HUES64 (cell line): ENCODE measurements around the gene CLUH. TPM values are rescaled to one million over a fixed set of nuclear protein-coding genes. Genes with fewer than 3 reads are reported as not detected.

ENCODE experiments used
- H3K27ac ChIP-seq: 2 replicates; pipeline ENCODE4 v1.7.0; 2013; ENCODE audit warnings: low read depth, low read length, inconsistent platforms
- H3K27me3 ChIP-seq: 2 replicates; pipeline ENCODE4 v1.6.1; 2013; ENCODE audit warnings: mild to moderate bottlenecking, low read length; ENCODE audit not compliant: insufficient read depth
- H3K36me3 ChIP-seq: 2 replicates; pipeline ENCODE4 v1.6.1; 2013; ENCODE audit warnings: mild to moderate bottlenecking, low read length; ENCODE audit not compliant: insufficient read depth
- H3K4me1 ChIP-seq: 2 replicates; pipeline ENCODE4 v1.6.1; 2013; ENCODE audit warnings: mild to moderate bottlenecking, low read length, moderate library complexity; ENCODE audit not compliant: insufficient read depth
- H3K4me3 ChIP-seq: 2 replicates; pipeline ENCODE4 v1.5.1; 2013; ENCODE audit warnings: mild to moderate bottlenecking, low read length, moderate library complexity
- H3K9ac ChIP-seq: 2 replicates; pipeline ENCODE4 v1.6.1; 2013; ENCODE audit warnings: mild to moderate bottlenecking, low read depth, low read length
- H3K9me3 ChIP-seq: 2 replicates; pipeline ENCODE4 v1.6.1; 2013; ENCODE audit warnings: low read depth, low read length; ENCODE audit not compliant: insufficient read depth
- WGBS: fragments of 150-250, 120-280 bp; methylation state at CpG from one replicate; pipeline ENCODE4 v1.1.7; 2013; ENCODE audit warnings: missing lambda C conversion rate; 5-methylcytosine and 5-hydroxymethylcytosine counted together
- polyA plus RNA-seq, 2 experiments: library from polyadenylated mRNA; stranded (reverse); fragments of 50-300 nt; gene quantifications; one replicate each; pipeline ENCODE4 v1.2.3, GENCODE V29; 2013

CLUH gene, protein sequence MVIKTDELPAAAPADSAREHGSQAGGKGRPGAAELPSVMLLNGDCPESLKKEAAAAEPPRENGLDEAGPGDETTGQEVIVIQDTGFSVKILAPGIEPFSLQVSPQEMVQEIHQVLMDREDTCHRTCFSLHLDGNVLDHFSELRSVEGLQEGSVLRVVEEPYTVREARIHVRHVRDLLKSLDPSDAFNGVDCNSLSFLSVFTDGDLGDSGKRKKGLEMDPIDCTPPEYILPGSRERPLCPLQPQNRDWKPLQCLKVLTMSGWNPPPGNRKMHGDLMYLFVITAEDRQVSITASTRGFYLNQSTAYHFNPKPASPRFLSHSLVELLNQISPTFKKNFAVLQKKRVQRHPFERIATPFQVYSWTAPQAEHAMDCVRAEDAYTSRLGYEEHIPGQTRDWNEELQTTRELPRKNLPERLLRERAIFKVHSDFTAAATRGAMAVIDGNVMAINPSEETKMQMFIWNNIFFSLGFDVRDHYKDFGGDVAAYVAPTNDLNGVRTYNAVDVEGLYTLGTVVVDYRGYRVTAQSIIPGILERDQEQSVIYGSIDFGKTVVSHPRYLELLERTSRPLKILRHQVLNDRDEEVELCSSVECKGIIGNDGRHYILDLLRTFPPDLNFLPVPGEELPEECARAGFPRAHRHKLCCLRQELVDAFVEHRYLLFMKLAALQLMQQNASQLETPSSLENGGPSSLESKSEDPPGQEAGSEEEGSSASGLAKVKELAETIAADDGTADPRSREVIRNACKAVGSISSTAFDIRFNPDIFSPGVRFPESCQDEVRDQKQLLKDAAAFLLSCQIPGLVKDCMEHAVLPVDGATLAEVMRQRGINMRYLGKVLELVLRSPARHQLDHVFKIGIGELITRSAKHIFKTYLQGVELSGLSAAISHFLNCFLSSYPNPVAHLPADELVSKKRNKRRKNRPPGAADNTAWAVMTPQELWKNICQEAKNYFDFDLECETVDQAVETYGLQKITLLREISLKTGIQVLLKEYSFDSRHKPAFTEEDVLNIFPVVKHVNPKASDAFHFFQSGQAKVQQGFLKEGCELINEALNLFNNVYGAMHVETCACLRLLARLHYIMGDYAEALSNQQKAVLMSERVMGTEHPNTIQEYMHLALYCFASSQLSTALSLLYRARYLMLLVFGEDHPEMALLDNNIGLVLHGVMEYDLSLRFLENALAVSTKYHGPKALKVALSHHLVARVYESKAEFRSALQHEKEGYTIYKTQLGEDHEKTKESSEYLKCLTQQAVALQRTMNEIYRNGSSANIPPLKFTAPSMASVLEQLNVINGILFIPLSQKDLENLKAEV (N-terminal part only)
- 41.0 TPM for polyA plus RNA-seq (2013, experiment 1 of 2)
- 41.9 TPM for polyA plus RNA-seq (2013, experiment 2 of 2)

DNA sequence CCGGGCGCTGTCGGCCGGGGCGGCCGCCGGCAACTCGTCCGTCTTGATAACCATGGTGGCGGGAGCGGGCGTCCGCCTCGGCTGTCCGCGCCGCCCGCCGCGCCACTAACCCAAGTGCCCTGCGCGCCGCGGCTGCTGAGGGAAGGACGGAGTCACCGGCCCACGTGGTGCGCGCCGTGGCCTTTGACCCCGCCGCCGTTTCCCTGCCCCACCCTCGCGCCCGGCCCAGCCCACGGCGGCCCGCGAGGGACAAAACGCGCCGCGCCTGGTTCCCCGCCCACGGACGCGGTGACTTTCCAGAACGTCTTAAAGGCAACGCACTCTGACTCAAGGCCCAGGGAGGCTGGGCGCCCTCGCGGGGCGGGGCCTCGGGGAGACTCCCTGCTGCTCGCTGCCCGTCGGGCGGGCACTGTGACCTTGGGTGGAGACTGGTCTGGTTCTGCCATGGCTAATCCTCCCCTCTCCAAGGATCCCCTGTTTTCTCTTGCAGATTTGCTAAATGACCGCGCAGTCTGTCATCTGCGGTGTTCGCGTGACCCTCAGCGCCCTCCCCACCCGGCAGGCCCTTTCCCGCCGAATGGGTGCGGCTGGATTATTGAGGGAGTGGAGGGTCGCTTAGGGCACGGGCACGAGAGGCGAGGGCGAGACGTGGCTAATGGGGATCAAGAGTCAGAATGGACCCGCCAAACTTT is at the start of gene CLUH:
CLUH (minus strand) TSS at position 157 of the 692 bp plus-strand sequence; CDS start at position 54, 103 bp downstream.
- Histone ChIP-seq H3K27ac (peak within 1 kb of the TSS; percentile 17; the same call in 1 of the 2 replicates), H3K27me3 (peaks cover 22% of the 10 kb centered on the region), H3K36me3 (no peaks in the 10 kb centered on the region), H3K4me1 (peaks cover 23% of the 10 kb centered on the region), H3K9ac (peak within 1 kb of the TSS; percentile 84), H3K4me3 (peak within 1 kb of the TSS; percentile 80), H3K9me3 (no peaks in the 10 kb centered on the region)
- WGBS: 10% methylated on average over 76 of the region's 76 CpGs

DNA sequence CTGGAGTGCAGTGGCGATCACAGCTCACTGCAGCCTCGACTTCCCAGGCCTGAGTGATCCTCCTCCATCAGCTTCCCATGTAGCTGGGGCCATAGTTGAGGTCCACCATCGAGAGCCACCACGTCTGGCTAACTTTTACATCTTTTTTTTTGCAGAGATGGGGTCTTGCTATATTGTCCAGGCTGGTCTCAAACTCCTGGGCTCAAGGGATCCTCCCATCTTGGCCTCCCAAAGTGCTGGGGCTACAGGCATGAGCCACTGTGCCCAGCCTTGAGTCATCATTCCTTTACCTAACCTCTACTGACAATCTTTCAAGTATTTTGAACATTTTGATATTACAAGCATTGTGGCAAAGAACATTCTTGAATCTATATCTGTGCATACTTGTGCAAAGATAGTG is 47.3 kb upstream of the CLUH start:
- Histone ChIP-seq H3K9me3 (no peaks in the 10 kb centered on the region), H3K27me3 (peaks cover 21% of the 10 kb centered on the region), H3K9ac (no peak overlapping the region), H3K27ac (no peak overlapping the region), H3K36me3 (no peaks in the 10 kb centered on the region), H3K4me1 (no peaks in the 10 kb centered on the region), H3K4me3 (no peak overlapping the region)
- 89% methylated on average over 4 of the region's 4 CpGs for WGBS

DNA sequence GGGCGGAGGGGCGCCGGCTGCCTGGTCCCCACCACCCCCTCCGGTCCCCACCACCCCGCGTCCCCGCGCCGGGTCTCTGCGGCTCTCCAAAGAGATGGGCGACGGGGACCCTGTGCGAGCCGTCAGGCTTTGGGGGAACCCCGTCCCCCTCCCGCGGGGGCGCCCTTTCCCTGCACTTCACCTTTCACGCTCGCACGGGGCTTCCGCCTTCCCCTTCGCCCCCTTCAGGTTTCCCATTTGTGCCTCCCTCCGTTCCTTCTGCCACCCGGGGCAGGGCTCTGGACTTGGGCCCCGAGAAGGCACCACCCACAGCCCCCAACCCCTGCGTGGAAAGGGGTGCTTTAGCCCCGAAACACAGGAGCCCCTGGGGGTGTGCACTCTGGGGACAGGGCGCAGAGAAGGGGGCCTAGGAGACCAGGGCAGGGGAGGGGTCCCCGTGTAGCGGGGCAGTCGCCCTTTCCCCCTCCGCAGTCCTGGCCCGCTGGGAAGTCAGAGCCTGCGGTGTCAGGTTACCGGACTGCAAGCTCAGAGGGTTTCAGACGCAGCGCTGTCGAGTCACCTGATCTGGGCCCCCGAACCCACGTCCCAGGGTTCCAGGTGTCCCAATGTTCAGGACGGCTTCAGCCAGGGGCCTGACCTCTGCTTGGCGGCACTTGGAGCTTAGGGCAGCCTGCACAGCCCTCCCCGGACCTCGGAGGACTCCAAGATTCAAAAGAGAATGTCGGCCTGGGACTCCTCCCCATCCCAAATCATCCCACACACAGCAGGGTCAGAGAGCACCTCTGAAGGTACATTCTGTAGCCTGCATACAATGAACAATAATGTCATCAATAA is 44.5 kb upstream of the CLUH start:
- Histone ChIP-seq H3K4me3 (peak overlapping the region; percentile 69), H3K27me3 (peaks cover 27% of the 10 kb centered on the region), H3K36me3 (no peaks in the 10 kb centered on the region), H3K9me3 (no peaks in the 10 kb centered on the region), H3K4me1 (peaks cover 7% of the 10 kb centered on the region; the same call in 1 of the 2 replicates), H3K9ac (peak overlapping the region; percentile 45), H3K27ac (no peak overlapping the region)
- WGBS: under 1% methylated on average over 46 of the region's 46 CpGs

DNA sequence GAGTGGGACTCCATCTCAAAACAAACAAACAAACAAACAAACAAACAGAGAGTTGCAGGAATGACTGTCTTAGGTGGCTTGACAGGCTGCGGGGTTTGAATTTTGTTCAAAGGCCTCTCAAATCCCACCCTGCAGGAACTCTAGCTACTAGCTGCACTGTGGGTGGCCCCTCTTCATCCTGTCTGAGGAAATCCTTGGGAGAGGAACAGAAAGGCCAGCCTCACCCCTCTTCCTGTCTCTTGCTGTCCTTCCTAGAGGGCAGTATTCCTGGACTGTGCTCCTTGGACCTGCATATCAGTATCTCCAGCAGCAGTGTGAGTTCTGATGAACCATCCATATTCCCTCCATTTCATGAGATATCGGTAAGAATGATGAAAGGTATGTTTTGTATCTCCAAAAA is 39.9 kb upstream of the CLUH start:
- no peak overlapping the region for H3K4me3 ChIP-seq
- 55% methylated on average over 2 of the region's 2 CpGs for WGBS
- no peaks in the 10 kb centered on the region for H3K9me3 ChIP-seq
- no peaks in the 10 kb centered on the region for H3K36me3 ChIP-seq
- peaks cover 43% of the 10 kb centered on the region for H3K27me3 ChIP-seq
- H3K27ac ChIP-seq: no peak overlapping the region
- peaks cover 7% of the 10 kb centered on the region; the same call in 1 of the 2 replicates for H3K4me1 ChIP-seq
- no peak overlapping the region for H3K9ac ChIP-seq

DNA sequence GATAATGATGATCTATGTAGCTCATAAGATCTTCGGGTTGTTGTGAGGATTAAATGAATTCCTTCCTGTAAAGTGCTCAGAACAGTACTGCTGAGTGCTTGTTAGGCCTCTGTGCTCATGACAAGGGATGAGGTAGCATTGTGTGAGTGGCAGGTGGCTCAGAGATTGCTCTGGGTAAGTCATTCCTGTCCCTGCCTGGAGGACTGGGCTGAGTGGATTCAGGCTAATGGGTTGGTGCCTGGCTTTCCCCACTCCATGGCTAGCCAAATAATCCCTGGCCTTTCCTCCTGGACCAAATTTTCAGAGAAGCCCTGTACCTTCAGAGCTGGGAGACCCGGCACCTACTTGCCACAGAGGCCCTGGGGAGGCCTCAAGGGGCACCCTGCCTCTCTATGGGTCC is 39.2 kb upstream of the CLUH start:
- Histone ChIP-seq H3K36me3 (no peaks in the 10 kb centered on the region), H3K4me1 (peaks cover 7% of the 10 kb centered on the region; the same call in 1 of the 2 replicates), H3K9ac (no peak overlapping the region), H3K4me3 (no peak overlapping the region), H3K27me3 (peaks cover 37% of the 10 kb centered on the region), H3K9me3 (no peaks in the 10 kb centered on the region), H3K27ac (no peak overlapping the region)
- 92% methylated on average over 2 of the region's 2 CpGs for WGBS

DNA sequence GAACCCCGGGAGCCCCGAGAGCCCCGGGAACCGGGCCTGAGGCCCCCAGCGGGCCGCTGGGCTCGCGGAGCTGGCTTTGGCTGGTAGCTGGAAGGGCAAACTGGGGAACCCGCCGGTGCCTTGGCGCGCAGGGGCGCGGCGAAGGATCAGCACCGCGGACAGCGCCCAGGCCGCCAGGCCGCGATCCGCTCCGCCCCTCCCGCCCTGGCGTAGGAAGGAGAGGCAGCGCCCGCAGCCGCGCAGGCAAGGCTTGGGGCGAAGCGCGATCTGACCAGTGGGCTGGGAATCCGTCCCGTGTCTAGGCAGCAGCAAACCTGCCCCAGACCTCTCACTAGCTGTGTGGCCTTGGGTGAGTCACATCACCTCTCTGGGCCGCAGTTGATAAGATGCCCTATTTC is 38.2 kb upstream of the CLUH start:
- Histone ChIP-seq H3K27ac (no peak overlapping the region), H3K36me3 (no peaks in the 10 kb centered on the region), H3K4me3 (peak overlapping the region; percentile 46), H3K27me3 (peaks cover 32% of the 10 kb centered on the region), H3K9me3 (no peaks in the 10 kb centered on the region), H3K4me1 (peaks cover 7% of the 10 kb centered on the region; the same call in 1 of the 2 replicates), H3K9ac (no peak overlapping the region)
- WGBS: under 1% methylated on average over 34 of the region's 35 CpGs

DNA sequence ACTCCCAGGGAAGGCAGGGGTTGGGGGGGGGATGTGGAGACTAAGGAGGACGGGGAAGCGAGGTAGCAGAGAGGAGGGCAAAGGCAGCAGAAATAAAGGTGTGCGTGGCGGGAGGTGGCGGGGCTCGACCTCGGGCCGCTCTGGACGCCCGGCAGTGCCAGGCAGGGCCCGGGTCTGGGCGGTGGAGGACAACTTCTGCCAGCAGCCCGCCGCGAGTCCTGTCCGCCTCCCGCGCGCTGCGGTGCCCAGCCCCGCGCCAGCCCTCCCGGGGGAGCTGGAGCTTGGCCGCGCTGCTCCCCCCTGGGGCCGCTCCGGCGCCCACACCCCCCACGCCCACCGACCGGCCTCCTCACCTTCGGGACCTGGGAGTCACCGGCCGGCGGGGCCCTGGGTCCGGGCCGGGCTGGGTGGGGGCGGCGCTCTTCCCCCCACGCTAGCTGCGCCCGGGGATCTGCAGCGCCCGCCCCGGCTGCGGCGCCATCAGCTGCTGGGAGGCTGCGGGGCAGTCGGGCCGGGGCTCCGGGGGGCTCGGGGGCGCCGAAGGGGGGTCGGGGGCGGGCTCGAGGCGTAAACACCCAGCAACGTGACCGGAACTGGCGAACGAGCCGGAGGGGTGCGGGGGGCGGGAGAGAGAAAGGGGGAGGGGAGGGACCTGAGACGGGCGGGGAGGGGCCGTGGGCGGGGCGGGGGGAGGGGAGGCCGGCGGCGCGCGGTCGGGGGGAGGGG is 37.7 kb upstream of the CLUH start, which contains the start of gene CCDC92B:
CCDC92B (minus strand) TSS at position 595 of the 726 bp plus-strand sequence. CDS start 14,507 bp downstream, outside the sequence.
- Histone ChIP-seq H3K36me3 (no peaks in the 10 kb centered on the region), H3K9me3 (no peaks in the 10 kb centered on the region), H3K4me1 (peaks cover 7% of the 10 kb centered on the region; the same call in 1 of the 2 replicates), H3K9ac (peak within 1 kb of the TSS; percentile 44; the same call in 1 of the 2 replicates), H3K27ac (no peak within 1 kb of the TSS; the same call in 1 of the 2 replicates), H3K4me3 (peak within 1 kb of the TSS; percentile 67), H3K27me3 (peaks cover 29% of the 10 kb centered on the region)
- WGBS: 2% methylated on average over 63 of the region's 76 CpGs

DNA sequence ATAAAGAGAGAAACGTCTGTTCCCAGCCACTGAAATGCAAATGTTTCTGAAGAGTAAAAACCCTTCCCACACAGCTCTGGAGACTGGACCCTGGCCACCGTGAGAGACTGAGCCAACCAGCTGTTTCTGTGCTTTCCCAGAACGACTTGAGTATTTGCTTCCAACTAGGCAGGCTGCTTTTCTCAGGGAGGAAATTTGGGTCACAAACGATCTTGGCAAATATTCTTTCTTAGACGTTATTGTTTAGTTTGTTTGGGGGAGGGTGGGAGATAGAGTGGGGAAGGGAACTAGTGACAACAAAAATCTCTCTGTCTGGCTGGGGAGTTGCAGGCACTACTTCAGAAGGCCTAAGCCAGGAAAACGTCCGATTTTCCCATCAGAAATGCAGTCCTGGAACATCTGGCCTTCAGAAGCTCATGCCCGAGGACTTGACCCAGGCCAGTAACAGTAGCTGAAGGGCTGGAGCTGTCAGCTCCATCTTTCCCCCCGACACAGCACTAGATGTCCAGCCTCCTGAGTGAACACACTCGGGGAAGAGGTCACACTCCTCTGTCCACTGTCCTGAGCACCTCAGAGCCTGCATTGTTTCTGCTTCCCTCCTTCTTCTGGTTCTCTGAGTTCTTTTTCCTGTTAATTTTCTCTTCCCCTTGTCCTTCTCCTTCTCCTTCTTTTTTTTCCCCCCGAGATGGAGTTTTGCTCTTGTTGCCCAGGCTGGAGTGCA is 33.9 kb upstream of the CLUH start:
- no peak overlapping the region for H3K4me3 ChIP-seq
- WGBS: 74% methylated on average over 11 of the region's 11 CpGs
- H3K4me1 ChIP-seq: no peaks in the 10 kb centered on the region
- H3K36me3 ChIP-seq: no peaks in the 10 kb centered on the region
- no peak overlapping the region for H3K27ac ChIP-seq
- H3K9ac ChIP-seq: no peak overlapping the region
- no peaks in the 10 kb centered on the region for H3K9me3 ChIP-seq
- H3K27me3 ChIP-seq: peaks cover 15% of the 10 kb centered on the region

DNA sequence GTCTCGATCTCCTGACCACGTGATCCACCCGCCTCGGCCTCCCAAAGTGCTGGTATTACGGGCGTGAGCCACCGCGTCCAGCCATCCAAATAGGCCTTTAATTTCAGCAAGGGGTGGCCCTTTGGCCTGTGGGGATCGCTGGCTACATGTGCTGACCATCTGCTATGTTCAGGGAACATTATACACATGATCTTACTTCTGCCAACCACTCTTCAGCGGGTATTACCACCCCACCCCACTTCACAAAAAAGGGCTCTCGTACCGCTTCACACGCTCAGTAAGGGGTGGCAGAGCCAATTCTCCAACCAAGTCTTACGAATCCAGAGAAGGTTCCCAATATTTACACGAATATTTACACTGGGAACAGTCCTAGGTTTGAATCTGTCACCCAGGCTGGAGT is 26.1 kb upstream of the CLUH start:
- H3K27ac ChIP-seq: no peak overlapping the region
- 95% methylated on average over 15 of the region's 15 CpGs for WGBS

More for the DNA sequence above, 26.1 kb upstream of the CLUH start:
- Histone ChIP-seq H3K9me3 (no peaks in the 10 kb centered on the region), H3K4me3 (no peak overlapping the region), H3K27me3 (no peaks in the 10 kb centered on the region), H3K36me3 (no peaks in the 10 kb centered on the region), H3K9ac (no peak overlapping the region), H3K4me1 (no peaks in the 10 kb centered on the region)
